Central memory CD8-positive, alpha-beta T cell (primary cell): ENCODE data around the gene PRRC2A.

Experiments used
- ATAC-seq: fragments of 150-1000 bp; cut with Tn5 transposase; replicated peaks from 2 replicates; pipeline ENCODE4 v1.10.0; 2022; ENCODE audit warnings: mild to moderate bottlenecking, moderate FRiP score, moderate number of reproducible peaks; ENCODE audit not compliant: poor library complexity, severe bottlenecking; ENCODE audit errors: extremely low read depth
- DNase-seq, 2 donors: peaks; one replicate each; pipeline ENCODE4 v3.0.0; 2021; ENCODE audit warnings: low spot score in 2 of 2
- H3K27ac Mint-ChIP-seq: one replicate; pipeline ENCODE4 v1.8.0; 2022; ENCODE audit warnings: low read depth, mild to moderate bottlenecking, moderate library complexity, mixed read lengths
- H3K27me3 Mint-ChIP-seq: one replicate; pipeline ENCODE4 v1.8.0; 2022; ENCODE audit warnings: mixed read lengths
- H3K36me3 Mint-ChIP-seq: one replicate; pipeline ENCODE4 v1.8.0; 2022; ENCODE audit warnings: mild to moderate bottlenecking, moderate library complexity, mixed read lengths; ENCODE audit not compliant: insufficient read depth
- H3K4me1 Mint-ChIP-seq: one replicate; pipeline ENCODE4 v1.8.0; 2022; ENCODE audit warnings: mixed read lengths
- H3K4me3 Mint-ChIP-seq: one replicate; pipeline ENCODE4 v1.8.0; 2022; ENCODE audit warnings: mild to moderate bottlenecking, moderate library complexity, mixed read lengths
- H3K9me3 Mint-ChIP-seq: one replicate; pipeline ENCODE4 v1.8.0; 2022; ENCODE audit warnings: mixed read lengths

Gene PRRC2A

GRCh38 chr6:31662124-31662723 lies 41.7 kb downstream of the PRRC2A start:
- peak overlapping the region; percentile 96 for H3K4me3 Mint-ChIP-seq
- H3K27me3 Mint-ChIP-seq, result no peaks in the 10 kb centered on the region

GRCh38 chr6:31663126-31663960 lies 42.8 kb downstream of the PRRC2A start:
- no peaks in the 10 kb centered on the region for H3K27me3 Mint-ChIP-seq
- H3K4me1 Mint-ChIP-seq, result peaks cover 73% of the 10 kb centered on the region
- H3K4me3 Mint-ChIP-seq, result peak overlapping the region; percentile 96
- H3K9me3 Mint-ChIP-seq, result no peaks in the 10 kb centered on the region
- H3K27ac Mint-ChIP-seq, result peak overlapping the region; percentile 94
- no peak for ATAC-seq
- H3K36me3 Mint-ChIP-seq, result peaks cover 38% of the 10 kb centered on the region
- no peak for DNase-seq

More at GRCh38 chr6:31662124-31662723, 41.7 kb downstream of the PRRC2A start:
- peaks cover 38% of the 10 kb centered on the region for H3K36me3 Mint-ChIP-seq
- ATAC-seq, result no peak
- H3K9me3 Mint-ChIP-seq, result no peaks in the 10 kb centered on the region
- DNase-seq, result no peak
- peaks cover 76% of the 10 kb centered on the region for H3K4me1 Mint-ChIP-seq
- H3K27ac Mint-ChIP-seq, result no peak overlapping the region

GRCh38 chr6:31663961-31664789 lies 43.7 kb downstream of the PRRC2A start:
- Mint-ChIP-seq H3K4me1 (peaks cover 65% of the 10 kb centered on the region), H3K9me3 (no peaks in the 10 kb centered on the region), H3K4me3 (peak overlapping the region; percentile 96), H3K27ac (peak overlapping the region; percentile 94), H3K27me3 (no peaks in the 10 kb centered on the region), H3K36me3 (peaks cover 37% of the 10 kb centered on the region)
- no peak for ATAC-seq
- no peak for DNase-seq

GRCh38 chr6:31664790-31665500 lies 44.4 kb downstream of the PRRC2A start, which contains the start of gene GPANK1:
TSS of gene GPANK1 (minus strand) at chr6:31664997. CDS start at chr6:31664478, 519 bp downstream.
- ATAC-seq (peak; percentile 44), DNase-seq (peak; percentile 80 to 82)
- Mint-ChIP-seq H3K9me3 (no peaks in the 10 kb centered on the region), H3K36me3 (peaks cover 42% of the 10 kb centered on the region), H3K27ac (peak within 1 kb of the TSS; percentile 94), H3K4me1 (peaks cover 57% of the 10 kb centered on the region), H3K4me3 (peak within 1 kb of the TSS; percentile 96), H3K27me3 (no peaks in the 10 kb centered on the region)

DNA sequence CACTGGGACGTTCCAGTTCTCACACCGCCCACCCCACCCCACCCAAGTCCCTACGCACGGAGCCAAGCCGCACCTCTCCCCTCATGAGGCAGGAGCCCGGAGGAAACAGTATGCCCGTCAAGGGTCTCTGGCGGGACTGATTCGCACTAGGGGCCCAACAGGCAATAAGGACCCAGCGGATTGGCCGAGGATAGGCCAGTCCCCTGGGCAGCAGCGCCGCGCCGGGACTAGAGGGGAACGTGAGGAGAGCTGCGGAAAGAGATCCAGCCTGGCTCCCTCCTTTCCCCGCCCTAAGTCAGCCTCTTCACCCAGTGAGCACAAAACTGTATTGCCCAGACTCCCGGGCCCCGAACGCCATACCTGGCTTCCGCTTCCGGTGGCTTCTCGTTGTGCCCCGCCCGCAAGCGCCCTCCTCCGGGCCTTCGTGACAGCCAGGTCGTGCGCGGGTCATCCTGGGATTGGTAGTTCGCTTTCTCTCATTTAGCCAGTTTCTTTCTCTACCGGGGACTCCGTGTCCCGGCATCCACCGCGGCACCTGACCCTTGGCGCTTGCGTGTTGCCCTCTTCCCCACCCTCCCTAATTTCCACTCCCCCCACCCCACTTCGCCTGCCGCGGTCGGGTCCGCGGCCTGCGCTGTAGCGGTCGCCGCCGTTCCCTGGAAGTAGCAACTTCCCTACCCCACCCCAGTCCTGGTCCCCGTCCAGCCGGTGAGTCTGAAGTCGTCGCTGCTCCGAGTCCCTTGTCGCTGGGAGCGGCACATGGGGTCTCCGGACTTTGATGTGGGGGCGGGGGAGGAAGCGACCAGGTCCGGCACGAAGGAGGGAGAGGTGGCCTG lies 45.2 kb downstream of the PRRC2A start, which contains the start of gene CSNK2B:
Gene CSNK2B (plus strand): TSS at position 580 of the 836 bp plus-strand sequence. CDS start 752 bp downstream, outside the sequence.
- ATAC-seq, result peak; percentile 87
- Mint-ChIP-seq H3K4me3 (peak within 1 kb of the TSS; percentile 96), H3K27me3 (no peaks in the 10 kb centered on the region), H3K27ac (peak within 1 kb of the TSS; percentile 94), H3K36me3 (peaks cover 47% of the 10 kb centered on the region), H3K4me1 (peaks cover 53% of the 10 kb centered on the region), H3K9me3 (no peaks in the 10 kb centered on the region)
- peak; percentile 91 to 97 for DNase-seq

DNA sequence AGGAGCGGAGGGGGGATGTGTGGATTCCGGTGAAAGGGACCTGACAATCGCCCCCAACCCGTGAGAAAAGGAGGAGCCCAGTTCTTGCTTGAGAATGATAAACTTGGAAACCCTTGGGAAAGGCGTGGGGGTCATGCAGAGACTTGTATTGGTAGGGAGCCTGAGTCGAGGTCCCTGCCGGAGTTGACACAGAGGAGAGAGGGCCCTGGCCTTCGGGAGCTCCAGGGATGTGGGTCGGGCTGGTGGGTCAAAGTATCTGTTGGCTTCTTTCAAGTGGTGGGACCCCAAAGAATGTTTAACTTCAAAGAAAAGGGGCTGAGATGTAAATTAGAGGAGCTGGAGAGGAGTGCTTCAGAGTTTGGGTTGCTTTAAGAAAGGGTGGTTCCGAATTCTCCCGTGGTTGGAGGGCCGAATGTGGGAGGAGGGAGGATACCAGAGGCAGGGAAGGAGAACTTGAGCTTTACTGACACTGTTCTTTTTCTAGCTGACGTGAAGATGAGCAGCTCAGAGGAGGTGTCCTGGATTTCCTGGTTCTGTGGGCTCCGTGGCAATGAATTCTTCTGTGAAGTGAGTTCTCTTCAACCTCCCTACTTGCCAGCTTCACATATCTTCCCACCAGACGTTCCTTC lies 45.9 kb downstream of the PRRC2A start:
- no peaks in the 10 kb centered on the region for H3K9me3 Mint-ChIP-seq
- H3K27ac Mint-ChIP-seq, result peak overlapping the region; percentile 94
- peak overlapping the region; percentile 96 for H3K4me3 Mint-ChIP-seq
- DNase-seq, result no peak
- no peaks in the 10 kb centered on the region for H3K27me3 Mint-ChIP-seq
- peaks cover 45% of the 10 kb centered on the region for H3K4me1 Mint-ChIP-seq
- peaks cover 45% of the 10 kb centered on the region for H3K36me3 Mint-ChIP-seq
- ATAC-seq, result no peak

GRCh38 chr6:31669676-31670075 lies 49.2 kb downstream of the PRRC2A start, which contains the start of gene LY6G5B:
TSS of gene LY6G5B (plus strand) at chr6:31669976. CDS start at chr6:31670951, 975 bp downstream.
- Mint-ChIP-seq H3K4me3 (no peak within 1 kb of the TSS), H3K4me1 (peaks cover 24% of the 10 kb centered on the region), H3K27me3 (no peaks in the 10 kb centered on the region), H3K27ac (no peak within 1 kb of the TSS), H3K36me3 (peaks cover 41% of the 10 kb centered on the region), H3K9me3 (no peaks in the 10 kb centered on the region)
- DNase-seq (no peak), ATAC-seq (no peak)

DNA sequence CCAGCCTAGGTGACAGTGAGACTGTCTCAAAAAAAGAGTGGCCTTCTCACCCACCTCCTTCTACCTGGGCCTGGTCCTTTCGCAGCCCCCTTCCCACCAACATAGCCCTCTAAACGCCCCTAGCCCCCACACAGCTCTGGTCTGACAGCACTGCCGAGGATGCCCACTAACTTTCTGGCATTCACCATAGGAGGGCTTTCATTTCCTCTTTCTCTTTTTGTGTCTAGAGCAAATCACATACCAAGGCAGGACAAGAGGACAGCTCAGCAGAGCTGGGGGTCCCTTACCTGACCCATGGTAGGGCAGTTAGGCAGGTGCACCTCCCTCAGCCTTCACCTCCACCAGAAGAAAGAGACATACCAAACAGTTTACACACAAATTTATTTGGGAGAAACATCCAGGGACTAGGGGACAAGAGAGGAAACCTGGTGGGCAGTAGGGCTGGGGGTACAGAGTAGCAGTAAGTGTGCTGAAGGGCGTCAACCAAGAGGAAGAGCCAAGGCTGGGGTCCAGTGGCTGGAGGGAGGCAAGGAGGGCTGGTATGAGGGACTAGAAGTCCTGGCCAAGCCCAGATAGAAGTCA lies 55.9 kb downstream of the PRRC2A start:
- H3K27me3 Mint-ChIP-seq, result no peaks in the 10 kb centered on the region
- H3K4me3 Mint-ChIP-seq, result no peak overlapping the region
- DNase-seq, result no peak
- no peaks in the 10 kb centered on the region for H3K9me3 Mint-ChIP-seq
- H3K27ac Mint-ChIP-seq, result peak overlapping the region; percentile 60
- no peak for ATAC-seq
- peaks cover 20% of the 10 kb centered on the region for H3K4me1 Mint-ChIP-seq
- H3K36me3 Mint-ChIP-seq, result peaks cover 13% of the 10 kb centered on the region

GRCh38 chr6:31676904-31677303 lies 56.4 kb downstream of the PRRC2A start:
- no peaks in the 10 kb centered on the region for H3K9me3 Mint-ChIP-seq
- H3K4me1 Mint-ChIP-seq, result peaks cover 23% of the 10 kb centered on the region
- ATAC-seq, result no peak
- no peak overlapping the region for H3K4me3 Mint-ChIP-seq
- no peak for DNase-seq
- H3K36me3 Mint-ChIP-seq, result peaks cover 12% of the 10 kb centered on the region
- no peaks in the 10 kb centered on the region for H3K27me3 Mint-ChIP-seq
- no peak overlapping the region for H3K27ac Mint-ChIP-seq

GRCh38 chr6:31677955-31678354 lies 57.4 kb downstream of the PRRC2A start:
- H3K9me3 Mint-ChIP-seq, result no peaks in the 10 kb centered on the region
- peaks cover 23% of the 10 kb centered on the region for H3K4me1 Mint-ChIP-seq
- no peak for ATAC-seq
- H3K27me3 Mint-ChIP-seq, result no peaks in the 10 kb centered on the region
- no peak for DNase-seq
- H3K36me3 Mint-ChIP-seq, result peaks cover 9% of the 10 kb centered on the region
- no peak overlapping the region for H3K4me3 Mint-ChIP-seq
- no peak overlapping the region for H3K27ac Mint-ChIP-seq
